Tibial nerve (tissue), 4 donors: ENCODE measurements around the gene DNAJA2.

ENCODE experiments used
- EP300 ChIP-seq, 2 donors: sonication (generic); formaldehyde crosslinking; IDR thresholded peaks; one replicate each; pipeline ENCODE4 v1.6.1; 2017; ENCODE audit warnings: antibody characterized with exemption in 2 of 2, mild to moderate bottlenecking in 1 of 2
- TF ChIP-seq, protein P1 (sequence below), 5 experiments: fragments of 200-600 bp in 3 of 5; fragments of 450-650 bp in 2 of 5; sonication (generic) in 3 of 5; IDR thresholded peaks; one replicate each; pipeline ENCODE4 v1.5.1; 2016 to 2019; ENCODE audit warnings: antibody characterized with exemption in 5 of 5, mild to moderate bottlenecking in 3 of 5, moderate library complexity in 2 of 5

- TF ChIP-seq, protein P1, sequence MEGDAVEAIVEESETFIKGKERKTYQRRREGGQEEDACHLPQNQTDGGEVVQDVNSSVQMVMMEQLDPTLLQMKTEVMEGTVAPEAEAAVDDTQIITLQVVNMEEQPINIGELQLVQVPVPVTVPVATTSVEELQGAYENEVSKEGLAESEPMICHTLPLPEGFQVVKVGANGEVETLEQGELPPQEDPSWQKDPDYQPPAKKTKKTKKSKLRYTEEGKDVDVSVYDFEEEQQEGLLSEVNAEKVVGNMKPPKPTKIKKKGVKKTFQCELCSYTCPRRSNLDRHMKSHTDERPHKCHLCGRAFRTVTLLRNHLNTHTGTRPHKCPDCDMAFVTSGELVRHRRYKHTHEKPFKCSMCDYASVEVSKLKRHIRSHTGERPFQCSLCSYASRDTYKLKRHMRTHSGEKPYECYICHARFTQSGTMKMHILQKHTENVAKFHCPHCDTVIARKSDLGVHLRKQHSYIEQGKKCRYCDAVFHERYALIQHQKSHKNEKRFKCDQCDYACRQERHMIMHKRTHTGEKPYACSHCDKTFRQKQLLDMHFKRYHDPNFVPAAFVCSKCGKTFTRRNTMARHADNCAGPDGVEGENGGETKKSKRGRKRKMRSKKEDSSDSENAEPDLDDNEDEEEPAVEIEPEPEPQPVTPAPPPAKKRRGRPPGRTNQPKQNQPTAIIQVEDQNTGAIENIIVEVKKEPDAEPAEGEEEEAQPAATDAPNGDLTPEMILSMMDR (IDR thresholded peaks at IDR 0.05), result peak in 1 of 5 experiments; percentile 22
- no peak for TF ChIP-seq EP300 (IDR thresholded peaks at IDR 0.05)
Observed at GRCh38 chr16:47018223-47018891, 44.9 kb upstream of the DNAJA2 start.
